GM12875 (cell line): Measurements from ENCODE around the gene SKAP1.
A peak's percentile ranks its signal among the peaks of the same experiment; 100 is the strongest.

ENCODE experiments used
- H3K4me3 ChIP-seq: one replicate; pipeline ENCODE4 v1.5.1; 2011; ENCODE audit warnings: low read depth, low read length, control low read depth
- CTCF ChIP-seq: IDR thresholded peaks from 2 replicates; pipeline ENCODE4 v1.5.1; 2011; ENCODE audit warnings: low read depth, mild to moderate bottlenecking, control low read depth, inconsistent platforms, low read length, moderate library complexity, borderline replicate concordance; ENCODE audit not compliant: insufficient read depth

Gene SKAP1

GRCh38 chr17:48317732-48318131 is 112.3 kb downstream of the SKAP1 start:
- TF ChIP-seq CTCF, result no peak
- no peak overlapping the region for H3K4me3 ChIP-seq

- TF ChIP-seq CTCF, result no peak
Measured at GRCh38 chr17:48314716-48315115, 115.3 kb downstream of the SKAP1 start.

GRCh38 chr17:48313096-48313755 is 116.8 kb downstream of the SKAP1 start:
- no peak overlapping the region for H3K4me3 ChIP-seq
- TF ChIP-seq CTCF, result no peak

More at GRCh38 chr17:48314716-48315115, 115.3 kb downstream of the SKAP1 start:
- H3K4me3 ChIP-seq, result no peak overlapping the region

GRCh38 chr17:48311324-48311723 is 118.7 kb downstream of the SKAP1 start:
- no peak for TF ChIP-seq CTCF
- H3K4me3 ChIP-seq, result no peak overlapping the region

GRCh38 chr17:48310748-48311213 is 119.2 kb downstream of the SKAP1 start:
- no peak overlapping the region for H3K4me3 ChIP-seq
- TF ChIP-seq CTCF, result no peak

- TF ChIP-seq CTCF, result no peak
- H3K4me3 ChIP-seq, result no peak overlapping the region
Measured at GRCh38 chr17:48308581-48308980, 121.4 kb downstream of the SKAP1 start.

GRCh38 chr17:48307814-48308411 is 122.1 kb downstream of the SKAP1 start:
- H3K4me3 ChIP-seq, result no peak overlapping the region
- peak; percentile 84 for TF ChIP-seq CTCF
